H1 (cell line): ENCODE data around the gene NUP98. TPM values are rescaled to one million over a fixed set of nuclear protein-coding genes. Genes with fewer than 3 reads are reported as not detected.

Experiments used
- CTCF ChIA-PET: fragments of 300-600 bp; sonication (Branson Sonifier 250); formaldehyde crosslinking; loops from one replicate; lab custom pipeline; 2021; ENCODE audit not compliant: partially characterized antibody; lab: Charles Lee
- POLR2A ChIA-PET: fragments of 300-600 bp; sonication (Branson Sonifier 250); formaldehyde crosslinking; loops from one replicate; lab custom pipeline; 2021; ENCODE audit warnings: inconsistent platforms; ENCODE audit not compliant: partially characterized antibody; lab: Charles Lee
- DNase-seq, 2 experiments: peaks; one replicate each; pipeline versions ENCODE4 v3.0.0 to v3.0.0-alpha.2; 2010 to 2022; ENCODE audit warnings: low spot score in 2 of 2, low read depth in 1 of 2, mixed read lengths in 1 of 2
- FAIRE-seq: peaks from 2 replicates; lab custom pipeline; 2011; peaks lifted over from hg19 to GRCh38; lab: Jason Lieb, UNC
- H2AFZ ChIP-seq: 2 replicates; pipeline ENCODE4 v1.8.1; 2012; ENCODE audit warnings: low read length, inconsistent platforms
- H2AK5ac ChIP-seq: 2 replicates; pipeline ENCODE4 v1.6.1; 2013; ENCODE audit warnings: low read depth, low read length
- H2BK120ac ChIP-seq: replicated peaks from 2 replicates; pipeline ENCODE3; 2013; ENCODE audit warnings: low read depth, low read length, inconsistent platforms
- H2BK12ac ChIP-seq: 2 replicates; pipeline ENCODE4 v1.6.1; 2013; ENCODE audit warnings: low read depth, low read length
- H2BK15ac ChIP-seq: 2 replicates; pipeline ENCODE4 v1.6.1; 2013; ENCODE audit warnings: low read length
- H2BK20ac ChIP-seq: 2 replicates; pipeline ENCODE4 v1.6.1; 2013; ENCODE audit warnings: low read length
- H2BK5ac ChIP-seq: 2 replicates; pipeline ENCODE4 v1.6.1; 2013; ENCODE audit warnings: low read depth, low read length
- H3K14ac ChIP-seq: 2 replicates; pipeline ENCODE4 v1.6.1; 2013; ENCODE audit warnings: inconsistent platforms; ENCODE audit not compliant: insufficient read length
- H3K18ac ChIP-seq: 2 replicates; pipeline ENCODE4 v1.6.1; 2013; ENCODE audit warnings: low read length; ENCODE audit errors: extremely low read depth
- H3K23ac ChIP-seq: 2 replicates; pipeline ENCODE4 v1.6.1; 2013; ENCODE audit warnings: inconsistent platforms; ENCODE audit not compliant: insufficient read length
- H3K23me2 ChIP-seq: 2 replicates; pipeline ENCODE4 v1.6.1; 2013; ENCODE audit warnings: low read depth, low read length
- H3K27ac ChIP-seq: 2 replicates; pipeline ENCODE4 v1.6.1; 2011; ENCODE audit warnings: low read depth, low read length, inconsistent platforms
- H3K27me3 ChIP-seq, 4 experiments: replicated peaks in 1 of 4; 1 replicate in 1 of 4; 2 replicates in 3 of 4; pipeline versions ENCODE4 v1.6.1 to v1.8.1; 2011 to 2013; ENCODE audit warnings: low read length in 3 of 4, mild to moderate bottlenecking in 3 of 4, inconsistent platforms in 2 of 4, mixed read lengths in 2 of 4, moderate library complexity in 1 of 4; ENCODE audit not compliant: control insufficient read depth in 3 of 4, insufficient read depth in 3 of 4; ENCODE audit errors: extremely low read depth in 1 of 4
- H3K36me3 ChIP-seq, 4 experiments: 2 replicates each; pipeline versions ENCODE4 v1.6.1 to v1.8.1; 2011 to 2013; ENCODE audit warnings: mild to moderate bottlenecking in 4 of 4, low read length in 3 of 4, moderate library complexity in 2 of 4, control low read depth in 1 of 4, inconsistent platforms in 1 of 4; ENCODE audit not compliant: insufficient read depth in 4 of 4, control insufficient read depth in 2 of 4
- H3K4ac ChIP-seq: replicated peaks from 2 replicates; pipeline ENCODE3; 2013; ENCODE audit warnings: low read length, low read depth, mixed read lengths, inconsistent platforms; ENCODE audit not compliant: insufficient read length
- H3K4me1 ChIP-seq, 4 experiments: replicated peaks in 1 of 4; 1 replicate in 1 of 4; 2 replicates in 3 of 4; pipeline versions ENCODE4 v1.6.1 to v1.8.1; 2011 to 2013; ENCODE audit warnings: low read length in 3 of 4, inconsistent platforms in 2 of 4, mixed read lengths in 1 of 4; ENCODE audit not compliant: insufficient read depth in 4 of 4, control insufficient read depth in 3 of 4
- H3K4me2 ChIP-seq, 2 experiments: 2 replicates each; pipeline versions ENCODE4 v1.6.1 to v1.8.1; 2011 to 2013; ENCODE audit warnings: low read depth in 2 of 2, low read length in 2 of 2, control low read depth in 1 of 2, inconsistent platforms in 1 of 2, mild to moderate bottlenecking in 1 of 2; ENCODE audit not compliant: insufficient read depth in 1 of 2
- H3K4me3 ChIP-seq, 4 experiments: fragments of 200-600, 300-600 bp in 1 of 4; sonication (generic), shearing (Covaris generic), sonication (Bioruptor Twin) in 1 of 4; 2 replicates each; pipeline versions ENCODE4 v1.5.1 to v1.8.1; 2011 to 2016; ENCODE audit warnings: low read length in 4 of 4, low read depth in 3 of 4, control low read depth in 2 of 4, inconsistent platforms in 2 of 4, mild to moderate bottlenecking in 2 of 4, mixed read lengths in 1 of 4, moderate library complexity in 1 of 4; ENCODE audit not compliant: insufficient read depth in 2 of 4; ENCODE audit errors: extremely low read depth in 1 of 4
- H3K56ac ChIP-seq: replicated peaks from 2 replicates; pipeline ENCODE3; 2013; ENCODE audit warnings: low read depth, mild to moderate bottlenecking, mixed read lengths, low read length, inconsistent platforms; ENCODE audit not compliant: insufficient read length
- H3K79me1 ChIP-seq: 2 replicates; pipeline ENCODE4 v1.6.1; 2013; ENCODE audit warnings: low read depth, low read length, control low read depth
- H3K79me2 ChIP-seq, 2 experiments: 2 replicates each; pipeline versions ENCODE4 v1.6.1 to v1.8.1; 2012 to 2013; ENCODE audit warnings: low read length in 2 of 2, mild to moderate bottlenecking in 2 of 2, inconsistent platforms in 1 of 2; ENCODE audit not compliant: insufficient read depth in 2 of 2, control insufficient read depth in 1 of 2
- H3K9ac ChIP-seq, 4 experiments: replicated peaks in 1 of 4; 1 replicate in 1 of 4; 2 replicates in 3 of 4; pipeline versions ENCODE4 v1.6.1 to v1.8.1; 2011 to 2013; ENCODE audit warnings: low read depth in 3 of 4, low read length in 3 of 4, control low read depth in 2 of 4, mild to moderate bottlenecking in 2 of 4, moderate library complexity in 2 of 4, inconsistent platforms in 1 of 4; ENCODE audit errors: extremely low read depth in 1 of 4
- H3K9me3 ChIP-seq, 2 experiments: 2 replicates each; pipeline versions ENCODE4 v1.6.1 to v1.8.1; 2012 to 2013; ENCODE audit warnings: mild to moderate bottlenecking in 2 of 2, moderate library complexity in 2 of 2, control low read depth in 1 of 2, inconsistent platforms in 1 of 2, low read depth in 1 of 2, low read length in 1 of 2, mixed read lengths in 1 of 2; ENCODE audit not compliant: insufficient read depth in 2 of 2
- H4K20me1 ChIP-seq, 2 experiments: replicated peaks in 1 of 2; 2 replicates each; pipeline versions ENCODE3 to v1.8.1; 2011 to 2013; ENCODE audit warnings: inconsistent platforms in 2 of 2, low read length in 2 of 2, mild to moderate bottlenecking in 1 of 2; ENCODE audit not compliant: insufficient read depth in 2 of 2, control insufficient read depth in 1 of 2
- H4K5ac ChIP-seq: 2 replicates; pipeline ENCODE4 v1.6.1; 2013; ENCODE audit warnings: low read length, low read depth, mixed read lengths, inconsistent platforms; ENCODE audit not compliant: insufficient read length
- H4K8ac ChIP-seq: 2 replicates; pipeline ENCODE4 v1.8.0; 2013; ENCODE audit warnings: mild to moderate bottlenecking, moderate library complexity, low read length, inconsistent platforms; ENCODE audit not compliant: insufficient read depth; ENCODE audit errors: extremely low read depth
- H4K91ac ChIP-seq: replicated peaks from 2 replicates; pipeline ENCODE3; 2013; ENCODE audit warnings: low read length, mixed read lengths, inconsistent platforms; ENCODE audit not compliant: insufficient read length
- BACH1 ChIP-seq: IDR thresholded peaks from 2 replicates; pipeline ENCODE4 v1.6.1; 2012; ENCODE audit warnings: low read length, improper control_type of control experiment
- BRCA1 ChIP-seq: IDR thresholded peaks from 2 replicates; pipeline ENCODE4 v1.6.1; 2012; ENCODE audit warnings: low read depth, low read length, improper control_type of control experiment
- CBX8 ChIP-seq: fragments of 300-800, 300-1000 bp; sonication (generic); IDR thresholded peaks from 2 replicates; pipeline ENCODE4 v1.7.1; 2016; ENCODE audit warnings: low read depth, low read length, borderline replicate concordance
- CEBPB ChIP-seq: IDR thresholded peaks from 2 replicates; pipeline ENCODE4 v1.6.1; 2012; ENCODE audit warnings: low read depth, low read length
- EZH2 ChIP-seq: fragments of 200-600 bp; sonication (generic); IDR thresholded peaks from 2 replicates; pipeline ENCODE4 v1.7.1; 2012; ENCODE audit warnings: low read depth, mild to moderate bottlenecking, moderate library complexity, low read length, inconsistent platforms; ENCODE audit not compliant: severe bottlenecking
- NANOG ChIP-seq: IDR thresholded peaks from 2 replicates; pipeline ENCODE4 v1.6.1; 2011; ENCODE audit warnings: low read length, low read depth, mild to moderate bottlenecking, inconsistent platforms; ENCODE audit not compliant: insufficient read depth, poor library complexity, severe bottlenecking
- SIRT6 ChIP-seq: IDR thresholded peaks from one replicate; pipeline ENCODE4 v1.7.1; 2012; ENCODE audit warnings: low read length, inconsistent platforms
- TAF1 ChIP-seq: IDR thresholded peaks from 2 replicates; pipeline ENCODE4 v1.6.1; 2011; ENCODE audit warnings: mild to moderate bottlenecking, low read depth, low read length
- TAF7 ChIP-seq: optimal IDR thresholded peaks from 2 replicates; pipeline ENCODE3; 2011; ENCODE audit warnings: low read depth, mild to moderate bottlenecking, inconsistent platforms, low read length, moderate library complexity, borderline replicate concordance
- USF2 ChIP-seq: IDR thresholded peaks from 2 replicates; pipeline ENCODE4 v1.6.1; 2011; ENCODE audit warnings: low read length, improper control_type of control experiment
- YY1 ChIP-seq: IDR thresholded peaks from 2 replicates; pipeline ENCODE4 v1.6.1; 2011; ENCODE audit warnings: low read depth, mild to moderate bottlenecking, low read length
- WGBS, 2 experiments: shearing (Covaris generic) in 1 of 2; methylation state at CpG; one replicate each; pipeline versions ENCODE4 v1.1.6 to v1.1.7; 2013 to 2015; ENCODE audit warnings: low lambda C conversion rate in 2 of 2, mixed read lengths in 2 of 2, inconsistent platforms in 1 of 2, low coverage in 1 of 2, missing lambda C conversion rate in 1 of 2; ENCODE audit not compliant: insufficient replicate concordance in 2 of 2, insufficient coverage in 1 of 2, insufficient read length in 1 of 2; ENCODE audit errors: extremely low coverage in 1 of 2, missing lambda C conversion rate in 1 of 2; 5-methylcytosine and 5-hydroxymethylcytosine counted together
- polyA plus RNA-seq, 7 experiments: library from polyadenylated mRNA; depleted of rRNA in 3 of 7; stranded (reverse) in 5 of 7; unstranded in 2 of 7; fragments of >200 nt in 5 of 7; fragments of 200-250 nt in 2 of 7; gene quantifications; 1 replicate in 5 of 7; 2 replicates in 1 of 7; 4 replicates in 1 of 7; pipeline versions ENCODE4 v1.2.1 to v1.2.3, GENCODE V29; 2011 to 2013; ENCODE audit warnings: missing spikeins in 2 of 7, mixed read lengths in 2 of 7
- total RNA-seq: library from RNA; stranded (reverse); fragmentation: NEBNext Ultra II Directional; extraction: Animal tissue kit (Norgen Biotek cat#: 25700); gene quantifications from 2 replicates; pipeline ENCODE4 v1.2.1, GENCODE V29; 2021

Gene NUP98
- total and polyA plus RNA-seq, 2 of the 8 experiments (the other 6 are each of a cell fraction or from before 2014, with no cell fraction given) = 98.6 to 261 TPM

- H3K79me2 ChIP-seq = no peaks in the 10 kb centered on the region
- H2BK15ac ChIP-seq = no peak overlapping the region
- H3K18ac ChIP-seq = no peak overlapping the region
- DNase-seq = no peak
- no peak overlapping the region for H3K4ac ChIP-seq
- H3K14ac ChIP-seq = no peak overlapping the region
- no peaks in the 10 kb centered on the region for H3K9me3 ChIP-seq
- H3K4me3 ChIP-seq = no peak overlapping the region
- H2AK5ac ChIP-seq = no peak overlapping the region
- H3K4me1 ChIP-seq = no peaks in the 10 kb centered on the region
- H2BK12ac ChIP-seq = no peak overlapping the region
- H3K9ac ChIP-seq = no peak overlapping the region
- 92% methylated on average over 11 of the region's 11 CpGs; no CpG with 5 or more reads in 1 of the 2 experiments for WGBS, 2 experiments
- peaks cover 4 to 59% (median 43%) of the 10 kb centered on the region in 4 experiments; a peak in 7 of 8 replicates for H3K36me3 ChIP-seq
- no peak overlapping the region for H2AFZ ChIP-seq
- no peaks in the 10 kb centered on the region for H3K79me1 ChIP-seq
- no peak overlapping the region for H3K27ac ChIP-seq
- FAIRE-seq = no peak
- no peak overlapping the region for H4K8ac ChIP-seq
- no peak overlapping the region for H3K56ac ChIP-seq
- no peak overlapping the region for H3K23ac ChIP-seq
- no peak overlapping the region for H2BK120ac ChIP-seq
- TF ChIP-seq BACH1 (no peak), CEBPB (no peak), TAF1 (no peak), TAF7 (no peak), CBX8 (no peak), EZH2 (no peak), NANOG (no peak), BRCA1 (no peak), USF2 (no peak), YY1 (no peak), SIRT6 (no peak)
- H2BK20ac ChIP-seq = no peak overlapping the region
- H2BK5ac ChIP-seq = no peak overlapping the region
- ChIA-PET POLR2A (no interaction called here), CTCF (no interaction called here)
- no peaks in the 10 kb centered on the region for H3K27me3 ChIP-seq
- no peak overlapping the region for H4K5ac ChIP-seq
- H3K4me2 ChIP-seq = no peak overlapping the region
- peaks cover 3% of the 10 kb centered on the region; the same call in 1 of the 2 replicates for H3K23me2 ChIP-seq
- no peak overlapping the region for H4K91ac ChIP-seq
- H4K20me1 ChIP-seq = no peaks in the 10 kb centered on the region
These were observed 59.9 kb downstream of the NUP98 start for GRCh38 chr11:3737386-3737933.
